ENCODE data around the gene MT1X. TPM values are rescaled to one million over a fixed set of nuclear protein-coding genes. Genes with fewer than 3 reads are reported as not detected.

Gene MT1X
- polyA plus RNA-seq = 14.2 TPM

GRCh38 chr16:56681939-56682702, at the start of gene MT1X:
TSS of gene MT1X (plus strand) at chr16:56682470. CDS start at chr16:56682541, 71 bp downstream.
- Mint-ChIP-seq H3K4me3 (peak within 1 kb of the TSS; percentile 83 to 95 (median 89)), H3K36me3 (no peaks in the 10 kb centered on the region), H3K27me3 (peaks cover 5% of the 10 kb centered on the region), H3K9me3 (peaks cover 1 to 7% (median 3%) of the 10 kb centered on the region in 3 donors), H3K27ac (peak within 1 kb of the TSS in 2 of 3 donors; percentile 10 to 59), H3K4me1 (peaks cover 0 to 10% (median 6%) of the 10 kb centered on the region in 3 donors)

- Mint-ChIP-seq H3K4me3 (peak overlapping the region in 2 of 4 donors; percentile 45 to 55), H3K27ac (no peak overlapping the region), H3K4me1 (peaks cover 11 to 24% (median 11%) of the 10 kb centered on the region in 3 donors), H3K9me3 (no peaks in the 10 kb centered on the region), H3K36me3 (no peaks in the 10 kb centered on the region), H3K27me3 (peaks cover 61% of the 10 kb centered on the region)
Observed at GRCh38 chr16:56632848-56633365, 49.4 kb upstream of the MT1X start.

GRCh38 chr16:56633535-56633934, 48.7 kb upstream of the MT1X start:
- Mint-ChIP-seq H3K4me3 (no peak overlapping the region), H3K4me1 (peaks cover 11 to 26% (median 13%) of the 10 kb centered on the region in 3 donors), H3K27ac (no peak overlapping the region), H3K36me3 (no peaks in the 10 kb centered on the region), H3K27me3 (peaks cover 65% of the 10 kb centered on the region), H3K9me3 (no peaks in the 10 kb centered on the region)

GRCh38 chr16:56634715-56635440, 47.4 kb upstream of the MT1X start:
- peak overlapping the region in 3 of 4 donors; percentile 26 to 66 (median 65) for H3K4me3 Mint-ChIP-seq
- no peaks in the 10 kb centered on the region for H3K36me3 Mint-ChIP-seq
- H3K9me3 Mint-ChIP-seq = no peaks in the 10 kb centered on the region
- H3K27me3 Mint-ChIP-seq = peaks cover 77% of the 10 kb centered on the region
- no peak overlapping the region for H3K27ac Mint-ChIP-seq
- H3K4me1 Mint-ChIP-seq = peaks cover 11 to 25% (median 13%) of the 10 kb centered on the region in 3 donors

- Mint-ChIP-seq H3K27ac (no peak overlapping the region), H3K9me3 (no peaks in the 10 kb centered on the region), H3K27me3 (peaks cover 82% of the 10 kb centered on the region), H3K4me3 (peak overlapping the region in 2 of 4 donors; percentile 70 to 71), H3K4me1 (peaks cover 5 to 19% (median 9%) of the 10 kb centered on the region in 3 donors), H3K36me3 (no peaks in the 10 kb centered on the region)
Observed at GRCh38 chr16:56635441-56635967, 46.8 kb upstream of the MT1X start.

- Mint-ChIP-seq H3K36me3 (no peaks in the 10 kb centered on the region), H3K4me3 (no peak overlapping the region), H3K27me3 (peaks cover 82% of the 10 kb centered on the region), H3K9me3 (no peaks in the 10 kb centered on the region), H3K4me1 (peaks cover 5 to 16% (median 9%) of the 10 kb centered on the region in 3 donors), H3K27ac (no peak overlapping the region)
Observed at GRCh38 chr16:56636616-56637413, 45.5 kb upstream of the MT1X start.

- H3K4me1 Mint-ChIP-seq = peaks cover 5 to 15% (median 9%) of the 10 kb centered on the region in 3 donors
- H3K9me3 Mint-ChIP-seq = no peaks in the 10 kb centered on the region
- peaks cover 70% of the 10 kb centered on the region for H3K27me3 Mint-ChIP-seq
- H3K4me3 Mint-ChIP-seq = peak within 1 kb of the TSS in 2 of 4 donors; percentile 68 to 83
- H3K27ac Mint-ChIP-seq = no peak within 1 kb of the TSS
- H3K36me3 Mint-ChIP-seq = no peaks in the 10 kb centered on the region
Observed at GRCh38 chr16:56637814-56638750, 44.2 kb upstream of the MT1X start, which contains the start of gene MT1A. TSS of gene MT1A (plus strand) at chr16:56638666. CDS start at chr16:56638739, 73 bp downstream.

GRCh38 chr16:56639045-56639444, 43.2 kb upstream of the MT1X start:
- Mint-ChIP-seq H3K4me1 (peaks cover 11 to 21% (median 15%) of the 10 kb centered on the region in 3 donors), H3K27me3 (peaks cover 61% of the 10 kb centered on the region), H3K27ac (no peak overlapping the region), H3K9me3 (no peaks in the 10 kb centered on the region), H3K4me3 (peak overlapping the region in 1 of 4 donors; percentile 68), H3K36me3 (no peaks in the 10 kb centered on the region)

- Mint-ChIP-seq H3K27ac (no peak overlapping the region), H3K9me3 (no peaks in the 10 kb centered on the region), H3K4me1 (peaks cover 7 to 18% (median 13%) of the 10 kb centered on the region in 3 donors), H3K27me3 (peaks cover 54% of the 10 kb centered on the region), H3K36me3 (no peaks in the 10 kb centered on the region), H3K4me3 (no peak overlapping the region)
Observed at GRCh38 chr16:56640076-56640475, 42.2 kb upstream of the MT1X start.

- no peak overlapping the region for H3K4me3 Mint-ChIP-seq
- no peaks in the 10 kb centered on the region for H3K9me3 Mint-ChIP-seq
- H3K4me1 Mint-ChIP-seq = peaks cover 7 to 14% (median 13%) of the 10 kb centered on the region in 3 donors
- no peaks in the 10 kb centered on the region for H3K36me3 Mint-ChIP-seq
- H3K27me3 Mint-ChIP-seq = peaks cover 54% of the 10 kb centered on the region
- H3K27ac Mint-ChIP-seq = no peak overlapping the region
Observed at GRCh38 chr16:56641166-56641565, 41.1 kb upstream of the MT1X start.

GRCh38 chr16:56643080-56643778, 39.0 kb upstream of the MT1X start:
- Mint-ChIP-seq H3K27ac (peak overlapping the region in 1 of 3 donors; percentile 57), H3K4me3 (peak overlapping the region; percentile 58 to 86 (median 76)), H3K36me3 (no peaks in the 10 kb centered on the region), H3K9me3 (no peaks in the 10 kb centered on the region), H3K27me3 (peaks cover 44% of the 10 kb centered on the region), H3K4me1 (peaks cover 7 to 10% (median 8%) of the 10 kb centered on the region in 3 donors)

GRCh38 chr16:56643833-56644232, 38.4 kb upstream of the MT1X start:
- Mint-ChIP-seq H3K4me1 (peaks cover 7 to 10% (median 8%) of the 10 kb centered on the region in 3 donors), H3K9me3 (no peaks in the 10 kb centered on the region), H3K36me3 (no peaks in the 10 kb centered on the region), H3K27me3 (peaks cover 41% of the 10 kb centered on the region), H3K27ac (peak overlapping the region in 2 of 3 donors; percentile 23 to 57), H3K4me3 (peak overlapping the region; percentile 57 to 86 (median 76))

GRCh38 chr16:56645311-56645710, 37.0 kb upstream of the MT1X start:
- Mint-ChIP-seq H3K9me3 (no peaks in the 10 kb centered on the region), H3K27ac (no peak overlapping the region), H3K4me3 (peak overlapping the region in 1 of 4 donors; percentile 45), H3K4me1 (peaks cover 7 to 10% (median 8%) of the 10 kb centered on the region in 3 donors), H3K27me3 (peaks cover 29% of the 10 kb centered on the region), H3K36me3 (no peaks in the 10 kb centered on the region)

Measured in IgD-negative memory B cell (primary cell).